Ishikawa (cell line): ENCODE results near the gene MRPS22.

Experiments used
- EP300 ChIP-seq: IDR thresholded peaks from 2 replicates; pipeline ENCODE4 v1.6.1; 2012; ENCODE audit warnings: borderline replicate concordance
- REST ChIP-seq: IDR thresholded peaks from 2 replicates; pipeline ENCODE4 v1.6.1; 2012; ENCODE audit warnings: low read depth, mild to moderate bottlenecking
- TAF1 ChIP-seq: IDR thresholded peaks from 2 replicates; pipeline ENCODE4 v1.6.1; 2012; ENCODE audit warnings: low read depth, mild to moderate bottlenecking

GRCh38 chr3:139343895-139344856 lies at the start of gene MRPS22:
- TF ChIP-seq TAF1 (peak; percentile 91), REST (no peak), EP300 (no peak)
